Activated naive CD8-positive, alpha-beta T cell treated with anti-CD3 and anti-CD28 coated beads, Interleukin-2, amount 50 U/mL, for 24 hours (primary cell): ENCODE data around the gene GRSF1.

Source experiments
- ATAC-seq: fragments of 150-1000 bp; cut with Tn5 transposase; one replicate; pipeline ENCODE4 v1.10.0; 2021
- DNase-seq: peaks from one replicate; pipeline ENCODE4 v3.0.0; 2021
- H3K27ac Mint-ChIP-seq: one replicate; pipeline ENCODE4 v1.8.0; 2021; ENCODE audit warnings: mild to moderate bottlenecking, mixed read lengths
- H3K27me3 Mint-ChIP-seq: one replicate; pipeline ENCODE4 v1.8.0; 2021; ENCODE audit warnings: mixed read lengths
- H3K36me3 Mint-ChIP-seq: one replicate; pipeline ENCODE4 v1.8.0; 2021; ENCODE audit warnings: low read depth, mixed read lengths
- H3K4me1 Mint-ChIP-seq: one replicate; pipeline ENCODE4 v1.8.0; 2021; ENCODE audit warnings: mixed read lengths
- H3K4me3 Mint-ChIP-seq: one replicate; pipeline ENCODE4 v1.8.0; 2021; ENCODE audit warnings: mild to moderate bottlenecking, moderate library complexity, mixed read lengths
- H3K9me3 Mint-ChIP-seq: one replicate; pipeline ENCODE4 v1.8.0; 2021; ENCODE audit warnings: mixed read lengths

GRSF1 gene

DNA sequence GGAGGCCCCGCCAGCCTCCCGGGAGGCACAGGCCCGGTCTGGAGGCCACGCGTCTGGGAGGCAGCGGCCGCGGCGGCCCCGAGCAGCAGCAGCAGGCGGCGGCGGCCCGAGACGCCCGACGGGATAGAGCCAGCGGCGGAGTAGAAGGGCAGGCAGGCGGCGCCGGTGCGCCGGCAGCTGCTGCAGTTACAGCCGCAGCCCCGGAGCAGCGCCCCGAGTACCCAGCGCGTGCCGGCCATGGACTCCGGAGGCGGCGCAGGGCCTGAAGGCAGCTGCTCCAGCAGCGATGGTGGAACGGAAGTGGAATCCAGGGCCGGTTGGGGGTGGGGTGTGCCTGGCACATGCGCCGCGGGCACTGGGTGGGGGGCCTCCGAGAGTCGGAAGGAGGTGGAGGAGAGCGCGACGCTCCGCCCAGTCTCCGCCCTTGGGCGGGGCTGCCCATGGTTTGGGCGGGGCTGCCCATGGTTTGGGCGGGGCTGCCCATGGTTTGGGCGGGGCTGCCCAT, at the start of gene GRSF1:
Gene GRSF1 (minus strand): TSS at position 302 of the 505 bp plus-strand sequence. CDS start 63 bp downstream, at position 239.
- Mint-ChIP-seq H3K27ac (peak within 1 kb of the TSS; percentile 96), H3K4me1 (peaks cover 70% of the 10 kb centered on the region), H3K27me3 (no peaks in the 10 kb centered on the region), H3K36me3 (peaks cover 25% of the 10 kb centered on the region), H3K9me3 (no peaks in the 10 kb centered on the region), H3K4me3 (peak within 1 kb of the TSS; percentile 93)
- peak; percentile 75 for ATAC-seq
- peak; percentile 93 for DNase-seq

DNA sequence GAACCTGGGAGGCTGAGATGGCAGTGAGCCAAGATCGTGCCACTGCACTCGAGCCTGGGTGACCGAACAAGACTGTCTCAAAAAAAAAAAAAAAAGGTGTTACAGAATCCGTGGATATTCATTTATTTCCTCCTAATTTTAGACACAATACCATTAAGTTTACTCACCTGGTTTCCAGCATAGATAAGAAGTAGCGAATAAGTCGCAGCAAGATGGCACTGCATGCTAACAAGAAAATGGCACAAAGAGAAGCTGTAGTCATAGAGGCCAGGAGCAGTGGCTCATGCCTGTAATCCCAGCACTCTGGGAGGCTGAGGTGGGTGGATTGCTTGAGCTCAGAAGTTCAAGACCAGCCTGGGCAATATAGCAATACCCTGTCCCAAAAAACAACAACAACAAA, 45.5 kb upstream of the GRSF1 start:
- DNase-seq (no peak), ATAC-seq (no peak)
- no peaks in the 10 kb centered on the region for H3K4me1 Mint-ChIP-seq
- no peaks in the 10 kb centered on the region for H3K9me3 Mint-ChIP-seq
- no peaks in the 10 kb centered on the region for H3K36me3 Mint-ChIP-seq
- H3K27ac Mint-ChIP-seq: no peak overlapping the region
- no peaks in the 10 kb centered on the region for H3K27me3 Mint-ChIP-seq
- no peak overlapping the region for H3K4me3 Mint-ChIP-seq

DNA sequence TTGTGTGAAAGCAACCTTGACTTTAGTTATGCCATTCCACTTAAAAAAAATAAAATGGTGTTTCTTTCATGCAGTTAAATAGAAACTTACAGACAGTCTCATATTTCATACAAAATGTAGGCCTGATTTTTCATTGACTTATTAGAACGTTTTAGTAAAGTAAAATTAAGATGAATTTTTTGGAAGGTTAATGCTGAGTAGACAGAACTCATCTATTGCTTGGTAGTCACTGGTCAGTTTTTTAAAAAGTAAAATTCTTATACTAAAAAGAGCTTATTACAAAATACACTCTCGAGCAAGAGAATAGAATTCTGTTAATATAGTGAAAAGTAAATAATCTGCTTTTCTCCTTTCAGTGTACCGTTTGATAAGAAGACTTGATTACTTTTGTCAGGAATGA, 41.0 kb upstream of the GRSF1 start:
- ATAC-seq: no peak
- H3K27ac Mint-ChIP-seq: no peak overlapping the region
- H3K36me3 Mint-ChIP-seq: no peaks in the 10 kb centered on the region
- no peaks in the 10 kb centered on the region for H3K4me1 Mint-ChIP-seq
- no peaks in the 10 kb centered on the region for H3K27me3 Mint-ChIP-seq
- H3K4me3 Mint-ChIP-seq: no peak overlapping the region
- DNase-seq: no peak
- H3K9me3 Mint-ChIP-seq: no peaks in the 10 kb centered on the region

DNA sequence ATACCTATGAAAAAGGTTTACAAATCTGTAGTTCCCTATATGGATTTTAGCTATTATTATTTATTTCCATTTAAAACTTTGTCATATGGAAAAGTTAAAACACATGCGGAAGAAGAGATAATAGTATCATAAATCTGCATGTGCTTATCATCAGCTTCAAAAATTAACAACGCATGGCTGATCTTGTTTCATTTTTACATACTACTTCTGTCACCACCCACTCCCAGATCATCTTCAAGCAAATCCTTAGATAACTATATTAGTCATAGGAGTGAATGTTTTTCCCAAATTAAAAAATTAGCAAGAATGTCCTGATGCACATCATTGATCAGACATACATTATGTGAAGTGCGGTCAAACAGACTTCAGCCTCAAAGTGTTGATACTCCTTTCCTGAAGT, 37.9 kb upstream of the GRSF1 start:
- H3K4me1 Mint-ChIP-seq: peaks cover 2% of the 10 kb centered on the region
- ATAC-seq (no peak), DNase-seq (no peak)
- H3K27ac Mint-ChIP-seq: no peak overlapping the region
- no peaks in the 10 kb centered on the region for H3K27me3 Mint-ChIP-seq
- H3K36me3 Mint-ChIP-seq: no peaks in the 10 kb centered on the region
- H3K4me3 Mint-ChIP-seq: no peak overlapping the region
- H3K9me3 Mint-ChIP-seq: no peaks in the 10 kb centered on the region

DNA sequence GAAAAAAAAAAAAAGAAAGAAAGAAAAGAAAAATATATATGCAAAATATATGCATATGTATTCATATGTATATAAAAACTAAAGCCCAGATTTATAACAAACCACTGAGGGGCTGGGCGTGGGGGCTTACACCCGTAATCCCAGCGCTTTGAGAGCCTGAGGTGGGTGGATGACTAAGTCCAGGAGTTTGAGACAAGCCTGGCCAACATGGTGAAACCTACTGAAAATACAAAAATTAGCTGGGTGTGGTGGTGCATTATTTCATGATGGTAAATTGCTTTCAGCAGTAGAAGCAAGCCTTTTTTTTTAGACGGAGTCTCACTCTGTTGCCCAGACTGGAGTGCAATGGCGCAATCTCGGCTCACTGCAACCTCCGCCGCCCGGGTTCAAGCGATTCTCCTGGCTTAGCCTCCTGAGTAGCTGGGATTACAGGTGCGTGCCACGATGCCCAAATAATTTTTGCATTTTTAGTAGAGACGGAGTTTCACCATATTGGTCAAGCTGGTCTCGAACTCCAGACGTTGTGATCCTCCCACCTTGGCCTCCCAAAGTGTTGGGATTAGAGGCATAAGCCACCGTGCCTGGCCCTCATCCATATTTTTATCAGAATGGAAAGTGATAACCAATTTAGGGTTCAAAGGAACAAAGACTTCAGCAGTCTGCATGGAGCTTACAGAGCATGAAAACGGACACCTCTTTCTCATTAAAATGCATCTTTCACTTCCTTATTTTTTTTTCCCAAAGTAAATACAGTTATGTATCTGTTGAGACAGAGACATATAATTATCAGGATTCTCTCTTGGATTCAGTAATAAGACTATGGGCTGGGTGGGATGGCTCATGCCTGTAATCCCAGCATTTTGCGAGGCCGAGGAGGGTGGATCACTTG, 34.8 kb upstream of the GRSF1 start:
- peaks cover 2% of the 10 kb centered on the region for H3K4me1 Mint-ChIP-seq
- no peaks in the 10 kb centered on the region for H3K27me3 Mint-ChIP-seq
- DNase-seq (no peak), ATAC-seq (no peak)
- H3K4me3 Mint-ChIP-seq: no peak overlapping the region
- no peaks in the 10 kb centered on the region for H3K9me3 Mint-ChIP-seq
- H3K27ac Mint-ChIP-seq: no peak overlapping the region
- no peaks in the 10 kb centered on the region for H3K36me3 Mint-ChIP-seq

DNA sequence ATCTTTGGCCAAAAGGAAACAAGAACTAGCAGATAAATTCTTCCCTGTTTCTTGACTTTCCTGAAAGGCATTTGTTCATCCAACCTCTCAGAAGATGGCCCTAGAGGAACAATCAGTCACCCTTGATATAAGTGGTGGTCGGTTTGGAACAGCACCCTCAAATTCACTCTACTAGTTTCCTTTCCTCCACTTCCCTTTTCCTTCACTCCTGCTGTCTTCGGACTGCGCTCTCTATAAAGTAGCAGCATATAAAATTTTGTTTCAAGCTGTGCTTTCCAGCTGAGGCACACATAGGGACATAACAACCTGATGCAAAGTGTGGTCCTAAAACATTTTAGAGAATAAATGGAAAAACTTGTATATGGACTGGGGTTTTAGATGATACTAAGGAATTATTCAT, 33.5 kb upstream of the GRSF1 start:
- ATAC-seq: no peak
- Mint-ChIP-seq H3K27me3 (no peaks in the 10 kb centered on the region), H3K4me1 (peaks cover 2% of the 10 kb centered on the region), H3K9me3 (no peaks in the 10 kb centered on the region), H3K27ac (no peak overlapping the region), H3K4me3 (no peak overlapping the region), H3K36me3 (no peaks in the 10 kb centered on the region)
- DNase-seq: no peak

- Mint-ChIP-seq H3K9me3 (no peaks in the 10 kb centered on the region), H3K27ac (no peak overlapping the region), H3K27me3 (no peaks in the 10 kb centered on the region), H3K36me3 (no peaks in the 10 kb centered on the region), H3K4me3 (no peak overlapping the region), H3K4me1 (peaks cover under 1% of the 10 kb centered on the region)
- no peak for ATAC-seq
- DNase-seq: no peak
Measured at GRCh38 chr4:70868778-70869177, 29.1 kb upstream of the GRSF1 start.

- Mint-ChIP-seq H3K4me3 (no peak overlapping the region), H3K4me1 (peaks cover 11% of the 10 kb centered on the region), H3K36me3 (no peaks in the 10 kb centered on the region), H3K27me3 (no peaks in the 10 kb centered on the region), H3K27ac (peak overlapping the region; percentile 33), H3K9me3 (no peaks in the 10 kb centered on the region)
- no peak for DNase-seq
- peak; percentile 80 for ATAC-seq
Measured at GRCh38 chr4:70863099-70863790, 23.6 kb upstream of the GRSF1 start.

DNA sequence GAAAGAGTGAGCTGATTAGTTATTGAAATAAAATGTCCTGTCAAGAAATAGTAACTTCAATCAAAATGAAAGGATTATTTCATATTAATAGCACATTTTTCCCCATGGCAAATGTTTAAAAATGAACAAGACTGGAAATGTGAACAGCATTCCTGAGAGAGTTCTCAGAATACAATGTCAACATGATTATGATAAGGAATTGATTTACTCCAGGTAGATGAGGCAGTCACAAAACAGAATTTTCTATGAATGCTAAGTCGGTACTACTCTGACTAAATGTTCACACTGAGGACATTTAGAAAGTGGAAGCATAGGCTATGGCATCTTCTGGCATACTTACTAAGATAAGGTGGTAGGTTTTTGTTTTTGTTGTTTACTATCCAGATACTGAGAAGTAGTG, 19.4 kb upstream of the GRSF1 start:
- H3K4me3 Mint-ChIP-seq: no peak overlapping the region
- DNase-seq: no peak
- no peak for ATAC-seq
- H3K36me3 Mint-ChIP-seq: no peaks in the 10 kb centered on the region
- no peak overlapping the region for H3K27ac Mint-ChIP-seq
- no peaks in the 10 kb centered on the region for H3K27me3 Mint-ChIP-seq
- H3K9me3 Mint-ChIP-seq: no peaks in the 10 kb centered on the region
- peaks cover 11% of the 10 kb centered on the region for H3K4me1 Mint-ChIP-seq

DNA sequence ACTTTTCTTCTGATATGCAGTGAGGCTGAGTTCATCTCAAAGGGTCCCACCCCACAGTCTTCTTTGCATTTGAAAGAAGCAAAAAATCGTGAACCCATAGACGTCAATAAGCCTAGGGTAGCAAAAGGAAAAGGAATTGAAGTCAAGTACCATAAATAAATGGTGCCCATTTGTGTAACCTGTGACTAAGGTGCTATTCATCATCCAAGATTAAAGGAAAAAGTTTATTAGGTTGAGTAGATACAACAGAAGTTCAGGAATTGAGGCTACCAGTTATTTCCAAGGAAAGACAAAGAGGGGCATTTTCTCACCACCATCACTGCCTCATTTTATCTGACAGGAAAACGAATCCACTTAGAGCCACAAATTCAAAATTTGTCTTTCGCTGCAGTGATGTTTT, 18.8 kb upstream of the GRSF1 start:
- ATAC-seq: no peak
- no peaks in the 10 kb centered on the region for H3K36me3 Mint-ChIP-seq
- H3K4me1 Mint-ChIP-seq: peaks cover 7% of the 10 kb centered on the region
- no peaks in the 10 kb centered on the region for H3K9me3 Mint-ChIP-seq
- no peaks in the 10 kb centered on the region for H3K27me3 Mint-ChIP-seq
- no peak overlapping the region for H3K27ac Mint-ChIP-seq
- H3K4me3 Mint-ChIP-seq: no peak overlapping the region
- no peak for DNase-seq

DNA sequence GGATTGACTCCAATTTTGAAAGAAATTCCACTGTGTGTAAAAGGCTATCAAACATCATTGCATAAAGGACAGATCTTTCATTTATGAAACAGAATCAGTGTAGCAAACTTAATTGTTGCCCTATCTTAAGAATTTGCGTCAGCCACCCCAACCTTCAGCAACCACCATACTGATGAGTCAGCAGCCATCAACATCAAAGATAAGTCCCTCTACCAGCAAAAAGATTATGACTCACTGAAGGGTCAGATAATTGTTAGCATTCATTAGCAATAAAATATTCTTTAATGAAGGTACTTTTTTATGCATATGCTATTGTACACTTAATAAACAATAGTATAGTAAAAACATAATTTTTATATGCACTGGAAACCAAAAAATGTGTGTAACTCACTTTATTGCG, 15.8 kb upstream of the GRSF1 start:
- Mint-ChIP-seq H3K4me1 (no peaks in the 10 kb centered on the region), H3K27me3 (no peaks in the 10 kb centered on the region), H3K4me3 (no peak overlapping the region), H3K36me3 (no peaks in the 10 kb centered on the region), H3K27ac (no peak overlapping the region), H3K9me3 (no peaks in the 10 kb centered on the region)
- ATAC-seq: no peak
- DNase-seq: no peak

DNA sequence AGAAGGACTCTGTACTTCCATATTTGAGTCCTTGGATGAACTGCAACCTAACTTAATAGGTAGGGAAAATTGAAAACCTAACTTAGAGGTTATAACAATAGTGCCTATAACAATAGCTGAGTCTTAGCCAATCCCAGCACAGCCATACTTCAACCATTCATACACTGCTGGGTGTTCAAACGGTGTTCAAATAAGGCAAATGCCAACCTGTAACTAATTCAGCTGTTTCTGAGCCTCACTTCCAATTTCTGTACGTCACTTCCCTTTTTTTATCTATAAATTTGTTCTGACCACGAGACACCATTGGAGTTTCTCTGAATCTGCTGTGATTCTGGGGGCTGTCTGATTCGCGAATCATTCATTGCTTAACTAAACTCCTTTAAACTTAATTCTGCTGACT, 9.6 kb upstream of the GRSF1 start:
- H3K4me1 Mint-ChIP-seq: peaks cover 7% of the 10 kb centered on the region
- H3K27ac Mint-ChIP-seq: no peak overlapping the region
- no peak overlapping the region for H3K4me3 Mint-ChIP-seq
- ATAC-seq (no peak), DNase-seq (no peak)
- no peaks in the 10 kb centered on the region for H3K36me3 Mint-ChIP-seq
- no peaks in the 10 kb centered on the region for H3K9me3 Mint-ChIP-seq
- H3K27me3 Mint-ChIP-seq: no peaks in the 10 kb centered on the region

- Mint-ChIP-seq H3K27me3 (no peaks in the 10 kb centered on the region), H3K9me3 (no peaks in the 10 kb centered on the region), H3K36me3 (no peaks in the 10 kb centered on the region), H3K4me3 (peak overlapping the region; percentile 48), H3K4me1 (peaks cover 48% of the 10 kb centered on the region), H3K27ac (peak overlapping the region; percentile 46)
- ATAC-seq (peak; percentile 26), DNase-seq (peak; percentile 50)
Measured at GRCh38 chr4:70844180-70844579, 4.5 kb upstream of the GRSF1 start.

- H3K27ac Mint-ChIP-seq: peak overlapping the region; percentile 85
- no peaks in the 10 kb centered on the region for H3K9me3 Mint-ChIP-seq
- H3K36me3 Mint-ChIP-seq: peaks cover 9% of the 10 kb centered on the region
- H3K27me3 Mint-ChIP-seq: no peaks in the 10 kb centered on the region
- H3K4me1 Mint-ChIP-seq: peaks cover 54% of the 10 kb centered on the region
- ATAC-seq (peak; percentile 60), DNase-seq (no peak)
- peak overlapping the region; percentile 6 for H3K4me3 Mint-ChIP-seq
Measured at GRCh38 chr4:70842761-70843435, 3.2 kb upstream of the GRSF1 start.
